ENCODE measurements around the gene ZCRB1.
"Not testable (repeated sequence)": the region's sequence is repeated elsewhere in the genome, so short reads cannot be mapped to it uniquely, and the experiment has no call there.

Gene ZCRB1

GRCh38 chr12:42325653-42326474 is at the start of gene ZCRB1, which contains the start of gene PPHLN1:
Gene ZCRB1, minus strand, starts transcription at chr12:42326094. Its CDS starts 1,992 bp downstream, at chr12:42324102.
Gene PPHLN1, plus strand, starts transcription at chr12:42326167. Its CDS starts 9,736 bp downstream, at chr12:42335903.
- DNase-seq (ENCODE audit: low spot score), result peak; percentile 93

GRCh38 chr12:42373669-42374068 is 47.8 kb upstream of the ZCRB1 start:
- no peak for DNase-seq (ENCODE audit: low spot score)

- DNase-seq (ENCODE audit: low spot score), result peak; percentile 50
These were observed 46.4 kb upstream of the ZCRB1 start for GRCh38 chr12:42372154-42372791.

- no peak for DNase-seq (ENCODE audit: low spot score)
These were observed 44.1 kb upstream of the ZCRB1 start for GRCh38 chr12:42370013-42370412.

GRCh38 chr12:42365486-42365885 is 39.6 kb upstream of the ZCRB1 start:
- no peak for DNase-seq (ENCODE audit: low spot score)

- no peak for DNase-seq (ENCODE audit: low spot score)
These were observed 38.8 kb upstream of the ZCRB1 start for GRCh38 chr12:42364692-42365091.

- no peak for DNase-seq (ENCODE audit: low spot score)
These were observed 36.9 kb upstream of the ZCRB1 start for GRCh38 chr12:42362647-42363260.

- DNase-seq (ENCODE audit: low spot score), result no peak
These were observed 36.2 kb upstream of the ZCRB1 start for GRCh38 chr12:42361909-42362646.

GRCh38 chr12:42360747-42361403 is 35.0 kb upstream of the ZCRB1 start:
- no peak for DNase-seq (ENCODE audit: low spot score)

- no peak for DNase-seq (ENCODE audit: low spot score)
These were observed 30.4 kb upstream of the ZCRB1 start for GRCh38 chr12:42356344-42356743.

- not testable (repeated sequence) for DNase-seq (ENCODE audit: low spot score)
These were observed 24.1 kb upstream of the ZCRB1 start for GRCh38 chr12:42350021-42350407.

GRCh38 chr12:42349119-42350020 is 23.5 kb upstream of the ZCRB1 start:
- DNase-seq (ENCODE audit: low spot score), result not testable (repeated sequence)

- DNase-seq (ENCODE audit: low spot score), result no peak
These were observed 20.6 kb upstream of the ZCRB1 start for GRCh38 chr12:42346403-42347002.

- no peak for DNase-seq (ENCODE audit: low spot score)
These were observed 17.8 kb upstream of the ZCRB1 start for GRCh38 chr12:42343721-42344120.

GRCh38 chr12:42342028-42342427 is 16.1 kb upstream of the ZCRB1 start:
- DNase-seq (ENCODE audit: low spot score), result no peak

GRCh38 chr12:42338280-42338679 is 12.4 kb upstream of the ZCRB1 start:
- no peak for DNase-seq (ENCODE audit: low spot score)

GRCh38 chr12:42336286-42336685 is 10.4 kb upstream of the ZCRB1 start:
- no peak for DNase-seq (ENCODE audit: low spot score)

GRCh38 chr12:42332301-42333285 is 6.7 kb upstream of the ZCRB1 start:
- peak; percentile 61 for DNase-seq (ENCODE audit: low spot score)

- DNase-seq (ENCODE audit: low spot score), result not testable (repeated sequence)
These were observed 4.2 kb upstream of the ZCRB1 start for GRCh38 chr12:42330097-42330496.
